ENCODE results near the gene TAOK2. TPM values are rescaled to one million over a fixed set of nuclear protein-coding genes. Genes with fewer than 3 reads are reported as not detected.
"Not testable (repeated sequence)": the region's sequence is repeated elsewhere in the genome, so short reads cannot be mapped to it uniquely, and the experiment has no call there.

TAOK2 gene
- total RNA-seq, 1 experiment from 2014 or later: 43.2 TPM

DNA sequence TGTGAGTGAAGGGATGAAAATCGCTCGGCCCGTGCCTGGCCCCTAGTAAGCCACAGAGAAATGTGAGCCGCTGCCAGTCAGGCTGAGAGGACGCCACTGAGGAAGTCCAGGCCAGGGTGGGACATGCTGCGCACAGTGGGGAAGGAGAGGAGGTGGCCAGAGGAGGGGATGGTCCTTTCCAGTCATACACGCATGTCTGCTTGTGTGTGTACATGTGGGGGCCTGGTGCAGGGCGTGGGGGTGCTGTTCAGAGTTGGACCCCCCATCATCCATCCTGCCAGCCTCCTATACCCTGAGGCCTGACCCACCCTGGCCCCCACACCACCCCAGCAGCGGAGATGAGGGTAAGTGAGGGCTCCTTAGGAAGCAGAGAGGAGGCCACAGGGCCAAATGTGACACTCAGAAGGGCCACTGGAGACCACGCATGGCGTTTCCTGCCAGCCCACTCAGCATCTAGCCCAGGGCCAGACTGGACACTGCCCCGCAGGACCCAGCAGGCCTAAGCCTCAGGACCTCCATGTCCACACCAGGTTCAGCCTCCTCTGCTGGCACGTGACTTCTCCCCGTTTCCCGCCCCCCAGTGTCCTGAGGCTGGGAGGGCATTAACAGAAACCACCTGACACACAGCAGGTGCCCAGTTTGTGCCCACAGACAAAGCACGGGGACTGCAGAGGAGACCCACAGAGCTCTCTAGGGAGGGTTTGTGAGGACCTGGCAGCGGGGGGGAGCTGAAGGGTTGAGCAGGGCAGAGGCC lies 30.2 kb downstream of the TAOK2 start:
- DNase-seq (ENCODE audit: low spot score): no peak

DNA sequence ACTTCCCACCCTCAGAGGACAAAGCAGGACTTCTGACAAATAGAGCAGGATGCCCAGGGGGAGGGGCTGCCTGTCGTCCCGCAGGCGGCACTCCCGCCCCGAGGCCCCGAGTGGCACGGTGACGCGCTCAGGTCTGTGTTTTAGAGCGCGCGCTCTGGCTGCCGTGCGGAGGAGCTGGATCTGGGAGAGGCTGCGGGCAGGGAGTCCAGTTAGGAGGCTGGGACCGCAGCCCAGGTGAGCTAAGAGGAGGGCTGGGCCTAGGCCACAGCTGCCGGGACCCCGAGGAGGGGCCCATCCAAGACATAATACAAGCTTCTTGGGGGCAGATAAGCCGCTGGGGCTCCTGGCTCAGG lies 30.7 kb downstream of the TAOK2 start:
- DNase-seq (ENCODE audit: low spot score): no peak

DNA sequence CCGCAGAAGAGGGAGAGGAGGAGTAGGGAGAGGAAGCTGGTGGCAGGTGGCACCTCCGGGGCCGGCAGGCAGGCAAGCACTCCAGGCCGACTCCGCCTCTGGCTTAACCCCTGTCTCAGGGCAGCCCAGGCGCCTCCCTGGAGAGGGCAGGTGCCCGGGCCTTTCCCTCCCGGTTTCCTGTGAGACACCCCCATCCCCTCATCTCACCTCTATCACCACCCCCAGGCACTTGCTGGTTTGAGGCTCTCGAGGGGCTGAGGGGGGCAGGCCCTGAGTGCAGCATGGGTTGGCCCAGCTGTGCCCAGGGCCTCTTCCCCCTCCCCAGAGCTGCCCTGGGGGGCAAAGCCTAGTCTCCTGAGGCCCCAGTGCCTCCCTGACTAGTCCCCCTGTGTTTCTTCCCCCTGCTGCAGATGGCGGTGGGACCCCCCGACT lies 31.2 kb downstream of the TAOK2 start:
- no peak for DNase-seq (ENCODE audit: low spot score)

DNA sequence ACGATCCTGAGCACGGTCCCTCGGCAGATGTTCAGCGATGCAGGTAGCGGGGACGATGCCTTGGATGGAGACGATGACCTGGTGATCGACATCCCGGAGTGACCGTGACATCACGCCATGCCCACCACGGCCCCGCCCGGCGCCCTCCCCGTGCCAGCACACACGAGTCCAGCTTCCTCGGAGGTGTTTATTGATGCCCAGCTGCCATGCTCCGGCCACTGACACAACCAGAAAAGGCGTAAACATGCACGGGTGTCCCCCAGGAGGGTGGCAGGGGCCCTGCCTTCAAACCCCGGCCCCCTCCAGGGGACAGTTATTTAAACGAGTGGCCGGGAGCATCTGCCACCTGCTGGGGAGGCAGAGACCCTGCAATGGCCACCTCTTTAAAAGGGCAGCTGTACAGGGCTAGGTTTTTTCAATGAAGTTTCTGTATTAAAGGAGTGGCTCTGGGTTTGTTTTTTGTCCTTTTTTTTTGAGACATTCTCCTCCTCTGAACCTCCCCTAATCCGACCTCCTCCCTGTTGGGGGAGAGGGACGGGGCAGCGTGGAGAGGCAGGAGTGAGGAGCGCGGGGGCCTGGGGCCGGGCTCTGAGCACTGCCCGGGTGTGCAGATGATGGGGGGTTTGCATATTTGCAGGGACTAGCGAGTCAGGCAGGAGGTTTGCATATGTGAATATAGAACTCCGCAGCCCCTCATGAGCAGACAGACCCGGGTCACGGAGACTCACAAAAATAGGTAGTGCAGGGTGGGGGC lies 31.9 kb downstream of the TAOK2 start:
- DNase-seq (ENCODE audit: low spot score): peak; percentile 42

DNA sequence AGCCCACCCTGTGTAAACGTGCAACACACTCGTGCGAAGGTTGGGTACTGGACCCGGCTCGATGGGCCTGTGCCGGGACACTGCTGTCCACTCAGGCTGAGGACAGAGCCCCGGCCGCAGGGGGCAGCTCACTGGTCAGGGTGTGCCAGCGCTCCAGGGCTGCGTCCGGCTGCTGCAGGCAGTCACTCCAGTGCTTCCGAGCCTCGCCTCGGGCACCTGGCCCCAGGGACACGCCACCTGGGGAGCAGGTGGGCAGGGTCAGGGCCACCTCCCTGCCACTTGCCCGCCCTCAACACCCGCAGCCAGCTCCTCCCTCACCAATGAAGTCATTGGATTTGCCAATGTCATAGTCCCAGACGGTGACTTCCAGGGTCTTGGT lies 32.4 kb downstream of the TAOK2 start:
- DNase-seq (ENCODE audit: low spot score): no peak

DNA sequence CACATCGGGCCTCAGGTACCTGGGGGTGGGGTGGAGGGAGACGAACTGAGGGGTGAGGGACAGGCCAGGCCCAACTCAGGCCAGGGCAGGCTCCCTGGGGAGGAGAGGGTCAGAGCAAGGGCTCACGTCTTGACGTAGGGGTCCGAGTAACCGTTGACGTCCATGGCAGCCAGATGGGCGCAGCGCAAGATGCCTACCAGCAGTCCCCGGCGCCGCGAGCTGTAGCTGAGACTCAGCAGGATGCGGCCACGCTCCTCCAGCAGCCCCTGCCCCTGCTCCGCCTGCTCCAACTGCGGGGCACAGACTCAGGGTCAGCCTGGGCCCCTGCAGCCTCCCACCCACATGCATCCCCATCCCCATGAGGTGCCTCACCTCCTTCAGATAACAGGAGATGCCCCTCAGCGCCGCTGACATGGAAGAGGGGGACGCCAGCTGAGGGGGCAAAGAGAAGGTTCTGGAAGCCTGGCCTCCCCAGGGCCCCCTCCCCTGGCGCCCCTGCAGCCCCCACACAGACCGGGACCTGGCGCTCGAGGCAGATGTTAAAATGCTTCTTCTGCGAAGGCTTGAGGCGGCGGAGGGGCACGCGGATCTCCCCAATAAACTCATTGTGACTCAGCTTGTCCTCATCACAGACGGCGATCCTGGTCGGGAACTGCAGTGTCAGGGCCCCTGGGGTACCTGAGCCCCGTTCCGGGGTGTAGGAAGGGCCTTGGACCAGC lies 33.1 kb downstream of the TAOK2 start:
- no peak for DNase-seq (ENCODE audit: low spot score)

DNA sequence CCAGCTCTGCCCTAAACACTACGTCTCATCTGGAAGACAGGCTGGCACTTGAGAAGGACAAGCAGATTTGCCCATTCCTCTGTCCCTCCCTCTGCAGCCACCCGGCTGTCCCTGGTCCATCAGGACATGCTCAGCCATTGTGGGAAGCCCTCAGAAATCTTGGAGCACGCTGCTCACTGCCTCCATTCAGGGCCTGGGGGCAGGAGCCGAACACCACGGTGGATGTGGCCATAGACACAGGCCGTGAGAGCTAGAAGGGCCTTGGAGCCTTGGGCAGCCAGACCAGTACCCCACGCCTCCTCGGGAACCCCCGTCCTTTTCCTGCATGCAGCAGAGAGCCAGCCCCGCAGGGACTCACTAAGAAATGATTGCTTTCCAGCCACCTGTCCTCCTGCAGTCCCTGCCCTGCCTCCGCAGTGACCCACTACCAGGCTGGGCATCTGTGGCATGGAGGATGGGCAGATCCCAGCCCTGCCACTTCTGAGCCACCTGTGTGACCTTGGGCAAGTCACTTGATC lies 33.8 kb downstream of the TAOK2 start:
- DNase-seq (ENCODE audit: low spot score): no peak

DNA sequence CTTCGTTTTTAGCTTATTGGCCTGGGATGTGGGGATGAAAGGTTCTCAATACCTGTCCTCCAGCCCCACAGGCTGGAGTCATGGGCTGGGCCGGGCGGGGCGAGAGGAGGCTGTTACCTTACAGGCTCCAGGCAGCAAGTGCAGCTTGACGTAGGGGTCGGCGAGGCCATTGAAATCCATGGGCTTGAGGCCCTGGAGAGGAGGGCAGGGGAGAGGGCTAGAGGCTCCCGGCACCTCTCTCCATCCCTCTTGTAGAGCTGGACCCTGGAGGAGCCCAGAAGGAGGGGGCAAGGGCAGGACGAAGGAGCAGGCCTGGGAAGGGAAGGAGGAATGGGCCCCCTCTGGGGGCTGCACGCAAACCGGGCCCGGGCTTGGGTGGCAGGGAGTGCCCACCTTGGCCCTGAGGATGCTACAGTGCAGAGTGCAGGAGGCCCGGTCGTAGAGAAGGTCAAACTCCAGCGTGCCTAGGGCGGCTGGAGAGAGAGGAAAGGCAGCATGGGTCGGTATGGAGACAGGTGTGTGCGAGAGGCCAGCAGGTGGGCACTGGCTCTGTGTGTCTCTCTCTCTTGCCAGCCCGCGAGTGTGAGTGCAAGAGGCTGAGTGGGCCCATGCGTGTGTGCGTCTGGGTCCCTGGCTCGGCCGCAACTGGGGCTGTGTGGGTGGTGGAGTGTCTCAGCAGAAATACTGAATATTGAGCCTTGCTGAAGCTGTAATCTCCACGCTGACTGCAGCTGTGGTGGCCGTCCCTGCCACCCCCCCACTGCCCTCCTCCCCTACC lies 35.6 kb downstream of the TAOK2 start:
- no peak for DNase-seq (ENCODE audit: low spot score)

DNA sequence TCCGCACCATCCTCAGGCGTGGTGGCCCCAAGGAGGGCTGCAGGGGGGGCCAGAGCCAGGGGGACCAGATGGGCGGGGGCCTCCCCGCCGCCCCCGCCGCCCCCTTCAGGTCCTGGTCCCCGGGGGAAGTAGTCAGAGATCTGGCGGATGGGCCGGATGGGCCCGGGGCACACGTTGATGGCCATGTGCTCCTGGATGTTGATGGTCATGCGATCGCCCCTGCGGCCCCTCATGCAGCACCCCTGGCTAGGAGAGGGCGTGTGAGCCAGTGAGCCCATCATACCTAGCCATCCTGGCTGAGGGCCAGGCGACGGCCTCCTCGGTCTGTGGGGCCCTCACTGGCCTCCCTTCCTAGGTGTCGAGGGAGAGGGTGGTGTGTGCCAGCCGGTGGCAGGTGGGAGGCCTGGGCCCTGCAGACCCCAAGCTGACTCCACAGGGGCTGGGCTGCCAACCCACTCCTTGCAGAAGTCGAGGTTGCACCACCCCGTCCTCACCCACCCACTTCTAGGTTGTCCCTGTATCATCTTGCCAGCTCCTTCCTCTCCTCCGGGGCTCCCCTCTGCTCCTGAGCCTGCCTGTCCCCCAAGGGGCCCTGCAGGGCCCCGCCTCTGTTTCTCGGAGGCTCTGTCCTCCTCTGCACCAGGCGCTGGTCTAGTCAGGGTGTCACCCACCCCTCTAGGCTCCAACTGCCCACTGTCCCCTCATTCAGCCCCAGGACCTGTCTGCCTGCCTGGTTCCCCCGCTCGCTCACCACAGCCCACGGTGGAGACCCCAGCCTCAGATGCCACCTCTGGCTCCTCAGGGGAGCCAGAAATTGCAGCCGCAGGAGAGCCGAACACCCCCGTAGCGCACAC lies 36.5 kb downstream of the TAOK2 start:
- DNase-seq (ENCODE audit: low spot score): no peak

DNA sequence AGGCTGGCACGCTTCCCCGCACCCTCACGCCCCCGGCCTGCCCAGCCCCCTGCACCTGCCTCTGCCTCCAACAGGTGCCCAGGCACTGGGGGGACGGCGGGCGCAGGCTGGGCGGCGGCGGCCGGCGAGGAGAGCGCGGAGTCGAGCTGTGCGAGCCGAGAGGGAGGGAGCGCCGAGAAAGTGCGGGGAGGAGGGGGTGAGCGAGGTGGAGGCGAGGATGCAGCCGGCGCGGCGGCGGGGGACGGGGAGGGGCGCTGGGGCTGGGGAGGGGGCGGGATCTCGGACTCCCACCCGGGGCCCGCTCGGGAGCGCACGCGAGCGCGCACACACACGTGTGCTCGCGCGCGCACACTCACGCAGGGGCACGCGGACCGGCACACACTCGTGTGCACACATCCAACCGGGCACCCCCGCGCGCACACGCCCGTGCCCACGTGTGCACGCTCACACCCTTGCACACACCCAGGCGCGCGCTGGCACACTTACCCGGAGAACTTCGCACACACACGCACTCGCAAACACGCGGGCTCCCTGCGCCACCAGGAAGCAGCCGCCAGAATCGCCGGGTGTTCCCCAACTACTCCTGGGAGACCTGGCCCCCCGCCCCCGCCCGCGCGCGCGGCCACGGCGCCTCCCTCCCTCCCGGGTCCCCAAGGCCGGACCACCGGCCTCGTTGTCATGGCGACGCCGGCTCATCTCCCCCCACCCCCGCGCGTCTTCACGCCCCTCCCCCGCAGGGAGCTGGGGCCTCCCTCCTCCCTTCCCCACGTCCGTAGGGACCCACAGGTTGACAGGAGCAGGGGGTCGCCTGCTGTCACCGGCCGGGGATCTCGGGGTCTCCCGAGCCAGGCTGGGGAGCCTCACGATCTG lies 37.4 kb downstream of the TAOK2 start, which contains the start of gene DOC2A:
Gene DOC2A (minus strand): TSS at position 184 of the 870 bp plus-strand sequence. CDS start 805 bp downstream, outside the sequence.
- no peak for DNase-seq (ENCODE audit: low spot score)

DNA sequence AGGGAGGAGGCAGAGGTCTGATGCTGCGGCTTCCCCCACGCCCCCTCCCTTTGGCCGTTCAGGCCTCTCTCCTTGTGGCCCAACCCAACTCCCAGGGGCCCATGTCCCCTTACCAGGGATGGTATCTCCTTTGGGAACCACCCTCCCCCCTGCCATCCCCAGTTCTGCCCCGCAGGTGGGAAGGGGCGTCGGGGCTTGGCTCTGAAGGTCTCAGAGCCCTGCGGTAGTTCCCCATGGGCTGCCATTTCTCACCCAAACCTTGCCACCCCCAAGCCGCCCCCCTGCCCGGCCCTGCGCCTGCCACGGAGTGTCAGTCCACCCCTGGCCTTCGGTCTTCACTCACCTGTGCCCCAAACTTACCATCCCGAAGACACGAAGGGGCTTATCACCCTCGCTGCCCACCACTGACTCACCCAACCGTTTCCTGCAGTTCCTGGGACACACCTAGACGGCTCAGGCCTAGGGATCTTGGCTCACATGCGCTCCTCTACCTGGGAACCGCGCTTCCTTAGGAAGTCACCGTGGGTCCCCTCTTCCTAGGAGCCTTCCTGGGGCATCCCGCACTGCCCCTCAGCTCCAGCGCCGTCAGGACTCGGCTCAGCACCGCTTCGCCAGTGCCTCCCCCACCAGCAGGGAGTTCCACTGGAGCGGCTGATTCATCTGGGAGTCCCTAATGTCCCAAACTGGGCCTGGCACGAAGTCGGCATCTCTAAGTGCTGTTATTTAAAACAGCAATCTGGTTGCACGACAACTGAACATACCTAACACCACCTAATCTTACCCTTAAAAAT lies 38.2 kb downstream of the TAOK2 start:
- DNase-seq (ENCODE audit: low spot score): no peak

DNA sequence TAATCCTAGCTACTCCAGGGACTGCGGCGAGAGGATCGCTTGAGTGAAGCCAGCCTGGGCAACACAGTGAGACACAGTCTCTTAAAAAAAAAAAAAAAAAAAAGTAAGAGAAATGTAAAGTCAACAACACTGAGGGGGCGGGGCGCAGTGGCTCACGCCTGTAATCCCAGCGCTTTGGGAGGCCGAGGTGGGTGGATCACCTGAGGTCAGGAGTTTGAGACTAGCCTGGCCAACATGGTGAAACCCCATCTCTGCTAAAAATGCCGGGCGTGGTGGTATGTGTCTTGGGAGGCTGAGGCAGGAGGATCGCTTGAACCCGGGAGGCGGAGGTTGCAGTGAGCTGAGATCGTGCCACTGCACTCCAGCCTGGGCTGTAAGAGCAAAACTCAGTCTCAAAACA lies 38.9 kb downstream of the TAOK2 start:
- not testable (repeated sequence) for DNase-seq (ENCODE audit: low spot score)

DNA sequence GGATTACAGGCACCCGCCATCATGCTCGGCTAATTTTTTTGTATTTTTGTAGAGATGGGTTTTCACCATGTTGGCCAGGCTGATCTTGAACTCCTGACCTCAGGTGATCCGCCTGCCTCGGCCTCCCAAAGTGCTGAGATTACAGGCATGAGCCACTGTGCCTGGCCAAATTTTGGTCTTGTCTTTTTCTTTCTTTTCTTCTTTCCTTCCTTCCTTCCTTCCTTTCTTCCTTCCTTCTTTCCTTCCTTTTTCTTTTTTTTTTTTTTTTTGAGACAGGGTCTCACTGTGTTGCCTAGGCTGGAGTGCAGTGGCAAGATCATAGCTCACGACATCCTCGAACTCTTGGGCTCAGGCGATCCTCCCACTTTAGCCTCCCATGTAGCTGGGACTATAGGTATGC lies 41.8 kb downstream of the TAOK2 start:
- DNase-seq (ENCODE audit: low spot score): not testable (repeated sequence)

DNA sequence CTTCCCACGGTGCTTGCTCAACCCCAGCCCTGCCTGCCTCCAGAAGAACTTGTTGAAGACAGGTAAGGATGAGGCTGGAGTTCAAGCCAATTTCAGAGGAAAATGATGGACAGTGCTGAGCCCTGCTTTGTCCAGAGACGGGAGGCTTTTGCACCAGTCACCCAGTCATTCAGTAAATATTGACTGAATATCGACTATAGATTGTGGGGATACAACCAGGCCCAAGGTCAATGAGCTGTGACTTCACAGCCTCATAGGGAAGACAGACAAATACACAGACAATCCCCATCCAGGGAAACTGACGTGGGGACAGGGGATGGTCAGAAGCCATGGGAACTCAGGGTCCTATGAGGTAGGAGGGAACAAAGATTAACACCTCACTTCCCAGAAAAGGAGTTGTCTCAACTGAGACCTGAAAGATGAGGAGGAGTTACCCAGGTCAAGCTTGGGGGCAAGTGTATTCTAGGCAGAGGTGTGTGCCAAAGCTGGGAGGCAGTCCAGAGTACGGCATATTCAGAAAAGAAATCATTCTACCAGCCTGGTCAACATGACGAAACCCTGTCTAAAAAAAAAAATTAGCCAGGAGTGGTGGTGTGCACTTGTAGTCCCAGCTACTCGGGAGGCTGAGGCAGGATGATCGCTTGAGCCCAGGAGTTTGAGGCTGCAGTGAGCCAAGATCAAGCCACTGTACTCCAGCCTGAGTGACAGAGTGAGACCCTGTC lies 43.0 kb downstream of the TAOK2 start:
- DNase-seq (ENCODE audit: low spot score): no peak

DNA sequence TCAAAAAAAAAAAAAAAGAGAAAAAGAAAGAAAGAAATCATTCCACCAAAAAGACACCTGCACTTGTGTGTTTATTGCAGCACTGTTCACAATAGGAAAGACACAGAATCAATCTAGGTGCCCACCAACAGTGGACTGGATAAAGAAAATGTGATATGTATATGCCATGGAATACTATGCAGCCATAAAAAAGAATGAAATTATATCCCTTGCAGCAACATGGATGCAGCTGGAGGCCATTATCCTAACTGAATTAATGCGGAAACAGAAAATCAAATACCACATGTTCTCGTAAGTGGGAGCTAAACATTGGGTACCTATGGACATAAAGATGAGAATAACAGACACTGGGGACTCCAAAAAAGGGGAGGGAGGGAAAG lies 43.6 kb downstream of the TAOK2 start:
- DNase-seq (ENCODE audit: low spot score): no peak

DNA sequence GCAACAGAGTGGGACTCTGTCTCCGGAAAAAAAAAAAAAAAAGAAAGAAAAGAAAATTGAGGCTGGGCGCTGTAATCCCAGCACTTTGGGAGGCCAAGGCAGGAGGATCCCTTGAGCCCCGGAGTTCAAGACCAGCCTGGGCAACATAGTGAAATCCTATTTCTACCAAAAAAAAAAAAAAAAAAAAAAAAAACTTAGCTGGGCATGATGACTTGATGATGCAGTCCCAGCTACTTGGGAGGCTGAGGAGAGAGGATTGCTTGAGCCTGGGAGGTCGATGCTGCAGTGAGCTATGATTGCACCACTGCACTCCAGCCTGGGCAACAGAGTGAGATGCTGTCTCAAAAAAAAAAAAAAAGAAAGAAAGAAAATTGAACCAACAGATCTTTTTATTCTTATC lies 44.3 kb downstream of the TAOK2 start:
- not testable (repeated sequence) for DNase-seq (ENCODE audit: low spot score)

DNA sequence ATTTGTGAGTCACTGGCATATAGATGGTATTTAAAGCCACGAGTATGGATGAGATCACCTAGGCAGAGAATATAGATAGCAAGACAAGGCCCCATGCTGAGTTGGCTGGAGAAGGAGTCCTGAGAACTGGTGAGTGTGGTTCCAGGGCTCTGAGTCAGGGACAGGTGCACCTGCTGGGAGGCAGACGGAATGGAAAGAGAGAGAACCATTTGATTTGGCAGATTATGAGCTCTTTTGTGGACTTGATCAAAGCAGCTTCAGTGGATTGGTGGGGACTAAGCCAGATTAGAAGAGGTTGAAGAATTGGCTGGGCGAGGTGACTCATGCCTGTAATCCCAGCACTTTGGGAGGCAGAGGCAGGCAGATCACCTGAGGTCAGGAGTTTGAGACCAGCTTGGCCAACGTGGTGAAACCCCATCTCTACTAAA lies 45.1 kb downstream of the TAOK2 start:
- DNase-seq (ENCODE audit: low spot score): peak; percentile 64

DNA sequence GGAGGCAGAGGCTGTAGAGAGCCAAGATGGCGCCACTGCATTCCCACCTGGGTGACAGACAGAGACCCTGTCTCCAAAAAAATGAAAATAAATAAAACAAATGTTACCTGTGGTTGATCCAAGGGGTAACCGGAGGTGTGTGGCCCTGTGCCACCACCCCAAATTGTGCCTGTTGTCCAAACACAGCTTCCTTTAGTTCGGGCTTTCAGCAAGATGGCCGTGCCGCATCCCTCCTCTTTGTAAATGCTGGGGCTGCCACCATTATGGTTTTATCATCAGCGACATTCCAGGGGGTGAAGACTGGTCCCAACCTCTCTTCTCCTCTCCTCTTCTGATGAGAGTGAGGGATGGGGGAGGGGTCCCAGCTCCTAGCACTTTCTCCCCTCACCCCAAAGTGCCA lies 49.2 kb downstream of the TAOK2 start, which contains the start of gene C16orf92:
Gene C16orf92 (plus strand): TSS at position 312 of the 400 bp plus-strand sequence. CDS start 143 bp downstream, outside the sequence.
- no peak for DNase-seq (ENCODE audit: low spot score)
